Colonic mucosa (tissue), 4 donors: ENCODE data around the gene SPATA2. TPM values are rescaled to one million over a fixed set of nuclear protein-coding genes. Genes with fewer than 3 reads are reported as not detected.
A peak's percentile ranks its signal among the peaks of the same experiment; 100 is the strongest.

Source experiments
- DNase-seq: peaks from one replicate; pipeline ENCODE4 v3.0.0-alpha.2; 2020
- H3K27ac ChIP-seq: fragments of 200-600 bp; one replicate; pipeline ENCODE4 v1.8.0; 2021
- H3K27me3 ChIP-seq: fragments of 200-600 bp; one replicate; pipeline ENCODE4 v1.8.0; 2021
- H3K36me3 ChIP-seq: fragments of 200-600 bp; one replicate; pipeline ENCODE4 v1.8.0; 2021
- H3K4me1 ChIP-seq: fragments of 200-600 bp; one replicate; pipeline ENCODE4 v1.8.0; 2021; ENCODE audit warnings: mild to moderate bottlenecking
- H3K4me3 ChIP-seq: fragments of 200-600 bp; one replicate; pipeline ENCODE4 v1.8.0; 2021
- H3K9ac ChIP-seq, 2 donors: one replicate each; pipeline ENCODE4 v1.7.0; 2013; ENCODE audit warnings: control low read depth in 2 of 2, low read depth in 2 of 2, low read length in 2 of 2
- H3K9me3 ChIP-seq: fragments of 200-600 bp; one replicate; pipeline ENCODE4 v1.8.0; 2021
- CTCF ChIP-seq: fragments of 200-600 bp; IDR thresholded peaks from one replicate; pipeline ENCODE4 v1.8.0; 2022; ENCODE audit warnings: antibody characterized with exemption, mild to moderate bottlenecking
- intact Hi-C: fragments of 100-400 bp; cut with DNase I; formaldehyde crosslinking; loops from one replicate; pipeline ENCODE4 v1.14.1; 2022
- total RNA-seq, 2 donors: library from RNA; stranded (reverse); fragmentation: NEBNext Ultra II Directional in 1 of 2; extraction: Animal tissue kit (Norgen Biotek cat#: 25700) in 1 of 2; gene quantifications; one replicate each; pipeline ENCODE4 v1.2.1, GENCODE V29; 2021
- donor health status: healthy.
- donor health status: DM: no; HTN: no; CAD: no.
- donor health status: DM: no; HTN: no; CAD: no.

The SPATA2 gene
- total RNA-seq, 2 donors from 2014 or later: 17.4 to 18.1 TPM

GRCh38 chr20:49928411-49929141, 13.2 kb upstream of the SPATA2 start:
- Histone ChIP-seq H3K4me3 (no peak overlapping the region), H3K9ac (peak overlapping the region in 1 of 2 donors; percentile 15), H3K36me3 (no peaks in the 10 kb centered on the region), H3K4me1 (no peaks in the 10 kb centered on the region), H3K27ac (no peak overlapping the region), H3K27me3 (no peaks in the 10 kb centered on the region), H3K9me3 (no peaks in the 10 kb centered on the region)
- intact Hi-C loops: loop anchor here (10.0 kb wide), 1 partner anchor 314 kb away; no protein-coding TSS in a partner anchor
- peak; percentile 87 for DNase-seq
- TF ChIP-seq CTCF: peak; percentile 90

- DNase-seq: no peak
- Histone ChIP-seq H3K27me3 (no peaks in the 10 kb centered on the region), H3K9ac (no peak overlapping the region), H3K4me1 (no peaks in the 10 kb centered on the region), H3K36me3 (no peaks in the 10 kb centered on the region), H3K9me3 (no peaks in the 10 kb centered on the region), H3K27ac (no peak overlapping the region), H3K4me3 (no peak overlapping the region)
- no peak for TF ChIP-seq CTCF
- intact Hi-C loops: loop anchor here (10.0 kb wide), 1 partner anchor 311 kb away; no protein-coding TSS in a partner anchor
Observed at GRCh38 chr20:49925901-49926454, 10.6 kb upstream of the SPATA2 start.

GRCh38 chr20:49924247-49924646, 8.9 kb upstream of the SPATA2 start:
- DNase-seq: no peak
- TF ChIP-seq CTCF: no peak
- Histone ChIP-seq H3K4me1 (no peaks in the 10 kb centered on the region), H3K27me3 (no peaks in the 10 kb centered on the region), H3K36me3 (no peaks in the 10 kb centered on the region), H3K9me3 (no peaks in the 10 kb centered on the region), H3K27ac (peak overlapping the region; percentile 77), H3K4me3 (no peak overlapping the region), H3K9ac (no peak overlapping the region)
- intact Hi-C loops: loop anchor here (10.0 kb wide), 1 partner anchor 309 kb away; no protein-coding TSS in a partner anchor

GRCh38 chr20:49919461-49919860, 4.1 kb upstream of the SPATA2 start:
- no peak for TF ChIP-seq CTCF
- no peak for DNase-seq
- intact Hi-C loops: no loop called here
- H3K4me1 ChIP-seq: no peaks in the 10 kb centered on the region
- no peak overlapping the region for H3K4me3 ChIP-seq
- H3K36me3 ChIP-seq: no peaks in the 10 kb centered on the region
- no peaks in the 10 kb centered on the region for H3K9me3 ChIP-seq
- H3K9ac ChIP-seq: no peak overlapping the region
- no peaks in the 10 kb centered on the region for H3K27me3 ChIP-seq
- no peak overlapping the region for H3K27ac ChIP-seq

GRCh38 chr20:49919009-49919408, 3.7 kb upstream of the SPATA2 start:
- peaks cover 4% of the 10 kb centered on the region for H3K4me1 ChIP-seq
- H3K9ac ChIP-seq: no peak overlapping the region
- no peak for DNase-seq
- H3K36me3 ChIP-seq: no peaks in the 10 kb centered on the region
- H3K27ac ChIP-seq: no peak overlapping the region
- H3K27me3 ChIP-seq: no peaks in the 10 kb centered on the region
- no peak for TF ChIP-seq CTCF
- H3K9me3 ChIP-seq: no peaks in the 10 kb centered on the region
- H3K4me3 ChIP-seq: no peak overlapping the region
- intact Hi-C loops: no loop called here
